K562 (cell line): ENCODE results near the gene HMGCL. TPM values are rescaled to one million over a fixed set of nuclear protein-coding genes. Genes with fewer than 3 reads are reported as not detected.

Experiments
- CLOCK ChIP-seq: fragments of 250-450 bp; sonication (Bioruptor Pico); IDR thresholded peaks from 2 replicates; pipeline ENCODE4 v1.4.0; 2020; ENCODE audit warnings: mild to moderate bottlenecking, moderate library complexity, borderline replicate concordance
- GTF2A2 ChIP-seq: IDR thresholded peaks from 2 replicates; pipeline ENCODE4 v1.6.1; 2016; ENCODE audit warnings: mild to moderate bottlenecking, missing genetic modification characterization, missing compliant biosample characterization
- HCFC1 ChIP-seq: IDR thresholded peaks from 2 replicates; pipeline ENCODE4 v1.6.1; 2012; ENCODE audit warnings: low read depth, low read length, improper control_type of control experiment
- HDAC1 ChIP-seq, 2 experiments: fragments of 450-650 bp; IDR thresholded peaks; 2 replicates each; pipeline ENCODE4 v1.6.1; 2016 to 2017; ENCODE audit warnings: inconsistent platforms in 1 of 2, mild to moderate bottlenecking in 1 of 2, moderate library complexity in 1 of 2
- HNRNPK ChIP-seq: fragments of 200-400 bp; formaldehyde crosslinking; IDR thresholded peaks from one replicate; pipeline ENCODE4 v1.6.1; 2018; ENCODE audit warnings: mild to moderate bottlenecking, low read depth, low read length; ENCODE audit not compliant: poor library complexity, severe bottlenecking
- ILK ChIP-seq: fragments of 450-650 bp; IDR thresholded peaks from 2 replicates; pipeline ENCODE4 v1.6.1; 2016; ENCODE audit warnings: missing genetic modification characterization, low read depth, mild to moderate bottlenecking, missing compliant biosample characterization, moderate library complexity, borderline replicate concordance
- JUN ChIP-seq, 2 experiments: sonication (generic) in 1 of 2; formaldehyde crosslinking in 1 of 2; IDR thresholded peaks; 2 replicates each; pipeline versions ENCODE4 v1.6.1 to v1.8.0; 2012 to 2022; ENCODE audit warnings: borderline replicate concordance in 2 of 2, mild to moderate bottlenecking in 2 of 2, improper control_type of control experiment in 1 of 2, low read depth in 1 of 2, low read length in 1 of 2, missing genetic modification reagents in 1 of 2
- KLF13 ChIP-seq: fragments of 450-650 bp; IDR thresholded peaks from 2 replicates; pipeline ENCODE4 v1.6.1; 2016; ENCODE audit warnings: missing genetic modification characterization, low read depth, mild to moderate bottlenecking, missing compliant biosample characterization, moderate library complexity, borderline replicate concordance
- MEIS2 ChIP-seq: fragments of 450-650 bp; IDR thresholded peaks from 2 replicates; pipeline ENCODE4 v1.6.1; 2014; ENCODE audit warnings: mild to moderate bottlenecking; ENCODE audit not compliant: partially characterized antibody
- NFYB ChIP-seq: IDR thresholded peaks from 2 replicates; pipeline ENCODE4 v1.6.1; 2011; ENCODE audit warnings: mild to moderate bottlenecking, moderate library complexity; ENCODE audit not compliant: insufficient read length; ENCODE audit errors: extremely low read depth
- POLR2H ChIP-seq: IDR thresholded peaks from 2 replicates; pipeline ENCODE4 v1.6.1; 2016; ENCODE audit warnings: missing genetic modification characterization, low read depth, mild to moderate bottlenecking, control low read depth, missing compliant biosample characterization, moderate library complexity
- PTBP1 ChIP-seq: fragments of 200-400 bp; formaldehyde crosslinking; IDR thresholded peaks from 2 replicates; pipeline ENCODE4 v1.6.1; 2017; ENCODE audit warnings: low read depth, low read length
- SETDB1 ChIP-seq: IDR thresholded peaks from one replicate; pipeline ENCODE4 v1.6.1; 2012; ENCODE audit warnings: low read length, control low read depth, inconsistent platforms
- STAG1 ChIP-seq: sonication (generic); formaldehyde crosslinking; IDR thresholded peaks from 2 replicates; pipeline ENCODE4 v1.5.0; 2020; ENCODE audit warnings: missing genetic modification reagents, borderline replicate concordance
- TBP ChIP-seq: optimal IDR thresholded peaks from 2 replicates; pipeline ENCODE3; 2011; ENCODE audit warnings: low read depth, low read length, improper control_type of control experiment
- THAP7 ChIP-seq: fragments of 250-450 bp; sonication (Bioruptor Pico); IDR thresholded peaks from 2 replicates; pipeline ENCODE4 v1.5.0; 2021
- ZNF23 ChIP-seq: fragments of 250-450 bp; sonication (Bioruptor Pico); IDR thresholded peaks from 2 replicates; pipeline ENCODE4 v1.4.0; 2020; ENCODE audit warnings: mild to moderate bottlenecking
- ZNF263 ChIP-seq: sonication (generic); formaldehyde crosslinking; IDR thresholded peaks from 2 replicates; pipeline ENCODE4 v1.8.0; 2022; ENCODE audit warnings: mild to moderate bottlenecking, missing genetic modification reagents, borderline replicate concordance
- ZNF277 ChIP-seq: fragments of 250-450 bp; sonication (Bioruptor Pico); IDR thresholded peaks from 2 replicates; pipeline ENCODE4 v1.8.0; 2022; ENCODE audit warnings: inconsistent platforms, mild to moderate bottlenecking, moderate library complexity, borderline replicate concordance
- ZNF551 ChIP-seq: fragments of 250-450 bp; sonication (Bioruptor Pico); IDR thresholded peaks from 2 replicates; pipeline ENCODE4 v1.5.0; 2021; ENCODE audit warnings: mild to moderate bottlenecking, moderate library complexity
- ZNF639 ChIP-seq, 2 experiments: fragments of 200-800 bp in 1 of 2; sonication (Bioruptor generic) in 1 of 2; sonication (generic) in 1 of 2; formaldehyde crosslinking in 1 of 2; IDR thresholded peaks in 1 of 2; conservative IDR thresholded peaks in 1 of 2; 2 replicates each; pipeline versions ENCODE4 v1.5.0 to v1.6.1; 2016 to 2020; ENCODE audit warnings: missing compliant biosample characterization in 1 of 2, missing genetic modification characterization in 1 of 2, missing genetic modification reagents in 1 of 2
- polyA plus RNA-seq, 8 experiments: library from polyadenylated mRNA; depleted of rRNA in 4 of 8; stranded (reverse) in 5 of 8; unstranded in 3 of 8; fragments of >200 nt; fragmentation: Nextera tagmentation in 2 of 8; fragmentation: Illumina TruSeq in 1 of 8; extraction: Ambion mirVana in 2 of 8; extraction: Trizol in 1 of 8; gene quantifications; 2 replicates each; pipeline versions ENCODE4 v1.2.1 to v1.2.3, GENCODE V29; 2011 to 2014; ENCODE audit warnings: inconsistent platforms in 1 of 8, missing spikeins in 1 of 8
- total RNA-seq, 7 experiments: library from RNA; depleted of rRNA in 6 of 7; stranded (reverse); fragments of >200 nt in 6 of 7; fragmentation: Illumina TruSeq in 2 of 7; extraction: Trizol in 2 of 7; gene quantifications; 2 replicates each; pipeline versions ENCODE4 v1.2.1 to v1.2.3, GENCODE V29; 2011 to 2021; ENCODE audit warnings: low replicate concordance in 1 of 7

Gene HMGCL
- total and polyA plus RNA-seq, 9 of the 15 experiments (the other 6 are each of a cell fraction or from before 2014, with no cell fraction given): 18.0 to 82.2 (median 24.2) TPM

- TF ChIP-seq ZNF263: peak; percentile 37
- no peak for TF ChIP-seq ZNF23 (CRISPR knock-in tag)
- no peak for TF ChIP-seq JUN (IDR thresholded peaks at IDR 0.05; ENCODE audit: borderline replicate concordance, low read depth, low read length)
- no peak for TF ChIP-seq JUN (CRISPR knock-in tag; IDR thresholded peaks at IDR 0.05; ENCODE audit: borderline replicate concordance)
- no peak for TF ChIP-seq HNRNPK
- 0 out of 2 replicates have a peak, but pooled peaks have one; percentile 42 for TF ChIP-seq PTBP1
- no peak for TF ChIP-seq THAP7 (CRISPR knock-in tag)
- TF ChIP-seq STAG1 (CRISPR knock-in tag): no peak
- no peak for TF ChIP-seq GTF2A2 (tag)
- peak; percentile 58 for TF ChIP-seq NFYB
- no peak for TF ChIP-seq ZNF551 (CRISPR knock-in tag)
- TF ChIP-seq SETDB1: no peak
- peak; percentile 81 for TF ChIP-seq TBP
- no peak for TF ChIP-seq ZNF639 (CRISPR knock-in tag; conservative IDR thresholded peaks at IDR 0.05 in 1 of 2, IDR thresholded peaks at IDR 0.05 in 1 of 2)
- 0 out of 2 replicates have a peak, but pooled peaks have one; percentile 46 for TF ChIP-seq HCFC1
- no peak for TF ChIP-seq CLOCK
- no peak; the same call in 1 of the 2 replicates for TF ChIP-seq KLF13 (tag)
- no peak for TF ChIP-seq POLR2H (tag)
- TF ChIP-seq HDAC1 (IDR thresholded peaks at IDR 0.05): peak in 1 of 2 experiments; percentile 40; a peak in 1 of 4 replicates
- TF ChIP-seq MEIS2: peak; percentile 76
- TF ChIP-seq ILK (tag): no peak
- TF ChIP-seq ZNF277 (CRISPR knock-in tag): no peak
These were observed 42.8 kb upstream of the HMGCL start, which contains the start of gene FUCA1 (continued) for GRCh38 chr1:23867895-23868556.
